ENCODE results near the gene SSB. TPM values are rescaled to one million over a fixed set of nuclear protein-coding genes. Genes with fewer than 3 reads are reported as not detected.
A peak's percentile ranks its signal among the peaks of the same experiment; 100 is the strongest.

Gene SSB
- total and polyA plus RNA-seq, 2 of the 13 experiments (the other 11 are each of a cell fraction or from before 2014, with no cell fraction given), result 109 to 208 TPM

- peak; percentile 61; the same call in 1 of the 2 replicates for TF ChIP-seq RERE (CRISPR knock-in tag; IDR thresholded peaks at IDR 0.05; ENCODE audit: low read depth)
- TF ChIP-seq CEBPB (IDR thresholded peaks at IDR 0.05; ENCODE audit: borderline replicate concordance, low read depth, low read length), result peak; percentile 55; the same call in 1 of the 2 replicates
- peak; percentile 81 for TF ChIP-seq ARNTL (CRISPR knock-in tag; IDR thresholded peaks at IDR 0.05)
- peak; percentile 87; the same call in 1 of the 2 replicates for TF ChIP-seq IRX3 (CRISPR knock-in tag; IDR thresholded peaks at IDR 0.05; ENCODE audit: borderline replicate concordance, low read depth)
- TF ChIP-seq ZNF550 (CRISPR knock-in tag; IDR thresholded peaks at IDR 0.05; ENCODE audit: borderline replicate concordance), result no peak
- TF ChIP-seq ZNF75D (CRISPR knock-in tag; IDR thresholded peaks at IDR 0.05; ENCODE audit: borderline replicate concordance), result peak; percentile 91; the same call in 1 of the 2 replicates
- peak; percentile 86; the same call in 1 of the 2 replicates for TF ChIP-seq ZNF790 (CRISPR knock-in tag; IDR thresholded peaks at IDR 0.05; ENCODE audit: borderline replicate concordance)
- peak; percentile 77; the same call in 1 of the 2 replicates for TF ChIP-seq ZNF768 (CRISPR knock-in tag; IDR thresholded peaks at IDR 0.05)
- peak; percentile 81; the same call in 1 of the 2 replicates for TF ChIP-seq WIZ (CRISPR knock-in tag; IDR thresholded peaks at IDR 0.05)
- peak; percentile 71; the same call in 1 of the 2 replicates for TF ChIP-seq ZNF816 (CRISPR knock-in tag; IDR thresholded peaks at IDR 0.05; ENCODE audit: borderline replicate concordance)
- TF ChIP-seq MIXL1 (CRISPR knock-in tag; IDR thresholded peaks at IDR 0.05), result peak; percentile 68; the same call in 1 of the 2 replicates
- TF ChIP-seq SIN3B (IDR thresholded peaks at IDR 0.05; ENCODE audit: low read length), result no peak
- peak; percentile 87 for TF ChIP-seq ZBTB34 (CRISPR knock-in tag; IDR thresholded peaks at IDR 0.05)
- TF ChIP-seq MED1 (CRISPR knock-in tag; IDR thresholded peaks at IDR 0.05), result peak; percentile 90
- TF ChIP-seq ZNF512B (CRISPR knock-in tag; IDR thresholded peaks at IDR 0.05; ENCODE audit: borderline replicate concordance), result peak; percentile 32; the same call in 1 of the 2 replicates
- TF ChIP-seq LBX2 (CRISPR knock-in tag; IDR thresholded peaks at IDR 0.05; ENCODE audit: borderline replicate concordance), result peak; percentile 57
- TF ChIP-seq ARHGAP35 (CRISPR knock-in tag; IDR thresholded peaks at IDR 0.05; ENCODE audit: borderline replicate concordance), result peak; percentile 87; the same call in 1 of the 2 replicates
These were observed 26.0 kb downstream of the SSB start, which contains the start of gene METTL5 (continued) for GRCh38 chr2:169824373-169825333.

Data from HepG2 (cell line).